PC-9 (cell line): ENCODE measurements around the gene DRG2. TPM values are rescaled to one million over a fixed set of nuclear protein-coding genes. Genes with fewer than 3 reads are reported as not detected.

Source experiments
- BruUV-seq: library from RNA; stranded (reverse); fragments of 400-500 nt; replicated peaks from 2 replicates; lab custom pipeline; 2021; lab: Mats Ljungman, UMichigan
- CTCF ChIA-PET: fragments of 300-600 bp; sonication (Branson Sonifier 250); formaldehyde crosslinking; loops from one replicate; lab custom pipeline; 2022; ENCODE audit warnings: antibody characterized with exemption; lab: Charles Lee
- POLR2A ChIA-PET: fragments of 300-600 bp; sonication (Branson Sonifier 250); formaldehyde crosslinking; loops from one replicate; lab custom pipeline; 2022; ENCODE audit warnings: antibody characterized with exemption; ENCODE audit not compliant: unreplicated experiment; lab: Charles Lee
- DNase-seq, 2 experiments: peaks; one replicate each; pipeline versions ENCODE4 v3.0.0 to v3.0.0-alpha.2; 2015 to 2022; ENCODE audit warnings: mixed read lengths in 1 of 2
- H2AFZ ChIP-seq: fragments of 200-600 bp; sonication (generic); 2 replicates; pipeline ENCODE4 v1.8.1; 2017; ENCODE audit warnings: antibody characterized with exemption
- H3F3A ChIP-seq: fragments of 200-600 bp; sonication (generic); 2 replicates; pipeline ENCODE4 v1.8.1; 2017; ENCODE audit warnings: antibody characterized with exemption, mild to moderate bottlenecking, low read depth; ENCODE audit not compliant: insufficient read depth
- H3K27ac ChIP-seq: fragments of 200-600 bp; sonication (generic); 2 replicates; pipeline ENCODE4 v1.6.1; 2016; ENCODE audit warnings: mixed run types
- H3K27me3 ChIP-seq: fragments of 200-600 bp; sonication (generic); 2 replicates; pipeline ENCODE4 v1.6.1; 2016; ENCODE audit warnings: low read depth, mixed run types; ENCODE audit not compliant: insufficient read depth
- H3K36me3 ChIP-seq: fragments of 200-600 bp; sonication (generic); 2 replicates; pipeline ENCODE4 v1.6.1; 2016; ENCODE audit warnings: low read depth, mixed run types
- H3K4me1 ChIP-seq: fragments of 200-600 bp; sonication (generic); replicated peaks from 2 replicates; pipeline ENCODE4 v1.6.1; 2016; ENCODE audit warnings: mixed run types; ENCODE audit not compliant: insufficient read depth
- H3K4me2 ChIP-seq: fragments of 200-600 bp; sonication (generic); 2 replicates; pipeline ENCODE4 v1.6.1; 2017; ENCODE audit warnings: mixed run types
- H3K4me3 ChIP-seq: fragments of 200-600 bp; sonication (generic); 2 replicates; pipeline ENCODE4 v1.6.1; 2016; ENCODE audit warnings: mixed run types
- H3K79me2 ChIP-seq: fragments of 200-600 bp; sonication (generic); 2 replicates; pipeline ENCODE4 v1.6.1; 2017; ENCODE audit warnings: low read depth, mixed run types
- H3K9me2 ChIP-seq: fragments of 200-600 bp; sonication (generic); 2 replicates; pipeline ENCODE4 v1.8.1; 2017; ENCODE audit warnings: mild to moderate bottlenecking; ENCODE audit not compliant: insufficient read depth
- H3K9me3 ChIP-seq: fragments of 200-600 bp; sonication (generic); 2 replicates; pipeline ENCODE4 v1.8.1; 2016; ENCODE audit warnings: low read depth; ENCODE audit not compliant: insufficient read depth
- H4K20me1 ChIP-seq: fragments of 200-600 bp; sonication (generic); 2 replicates; pipeline ENCODE4 v1.8.1; 2017; ENCODE audit not compliant: insufficient read depth
- CTCF ChIP-seq: fragments of 200-600 bp; sonication (generic); conservative IDR thresholded peaks from 2 replicates; pipeline ENCODE4 v1.6.1; 2017; ENCODE audit warnings: mixed run types, antibody characterized with exemption, mild to moderate bottlenecking, moderate library complexity
- EZH2 ChIP-seq: fragments of 200-600 bp; sonication (generic); IDR thresholded peaks from 2 replicates; pipeline ENCODE4 v1.8.0; 2017; ENCODE audit warnings: antibody characterized with exemption, low read depth
- intact Hi-C: fragments of 100-400 bp; cut with micrococcal nuclease; formaldehyde crosslinking; loops from one replicate; pipeline ENCODE4 v1.10.0; 2022; ENCODE audit not compliant: unreplicated experiment
- total RNA-seq: library from RNA; stranded (reverse); gene quantifications from 2 replicates; pipeline ENCODE4 v1.2.3, GENCODE V29; 2021

The DRG2 gene
- total RNA-seq, 1 experiment from 2014 or later: 66.9 TPM

GRCh38 chr17:18132711-18133110 lies 45.0 kb downstream of the DRG2 start:
- no peak overlapping the region for H3K27ac ChIP-seq
- H3K9me3 ChIP-seq: no peaks in the 10 kb centered on the region
- H3K36me3 ChIP-seq: no peaks in the 10 kb centered on the region
- ChIA-PET POLR2A (no interaction called here), CTCF (no interaction called here)
- H3K4me3 ChIP-seq: no peak overlapping the region
- no peaks in the 10 kb centered on the region for H4K20me1 ChIP-seq
- BruUV-seq: no TSS peak
- no peak overlapping the region for H3K4me2 ChIP-seq
- no peaks in the 10 kb centered on the region for H3K27me3 ChIP-seq
- no peaks in the 10 kb centered on the region for H3K9me2 ChIP-seq
- intact Hi-C loops: no loop called here
- no peak overlapping the region for H2AFZ ChIP-seq
- no peaks in the 10 kb centered on the region for H3K79me2 ChIP-seq
- H3K4me1 ChIP-seq: no peaks in the 10 kb centered on the region
- TF ChIP-seq EZH2 (no peak), CTCF (no peak)
- DNase-seq: no peak
- no peaks in the 10 kb centered on the region for H3F3A ChIP-seq

- intact Hi-C loops: no loop called here
- no peak for DNase-seq
- Histone ChIP-seq H3K4me3 (no peak overlapping the region), H3K9me3 (no peaks in the 10 kb centered on the region), H3K9me2 (no peaks in the 10 kb centered on the region), H4K20me1 (no peaks in the 10 kb centered on the region), H3K4me2 (no peak overlapping the region), H3K27me3 (no peaks in the 10 kb centered on the region), H2AFZ (no peak overlapping the region), H3F3A (no peaks in the 10 kb centered on the region), H3K27ac (no peak overlapping the region), H3K4me1 (no peaks in the 10 kb centered on the region), H3K79me2 (no peaks in the 10 kb centered on the region), H3K36me3 (no peaks in the 10 kb centered on the region)
- CTCF ChIA-PET: no interaction called here
- TF ChIP-seq CTCF (no peak), EZH2 (no peak)
- no TSS peak for BruUV-seq
- POLR2A ChIA-PET: interaction anchor here (0.6 kb wide), 1 partner anchor 19 kb away, joined by 7 read pairs; no protein-coding TSS in a partner anchor
These were observed 48.6 kb downstream of the DRG2 start for GRCh38 chr17:18136357-18136756.

GRCh38 chr17:18138065-18138749 lies 50.5 kb downstream of the DRG2 start:
- Histone ChIP-seq H3K79me2 (no peaks in the 10 kb centered on the region), H4K20me1 (no peaks in the 10 kb centered on the region), H3K4me1 (no peaks in the 10 kb centered on the region), H3K4me3 (no peak overlapping the region), H3K27ac (no peak overlapping the region), H3K9me3 (no peaks in the 10 kb centered on the region), H3K36me3 (no peaks in the 10 kb centered on the region), H2AFZ (no peak overlapping the region), H3F3A (no peaks in the 10 kb centered on the region), H3K4me2 (no peak overlapping the region), H3K9me2 (no peaks in the 10 kb centered on the region), H3K27me3 (no peaks in the 10 kb centered on the region)
- no peak for DNase-seq
- BruUV-seq: no TSS peak
- ChIA-PET POLR2A (interaction anchor here (0.7 kb wide), 1 partner anchor 9 kb away, joined by 4 read pairs; no protein-coding TSS in a partner anchor), CTCF (interaction anchor here (0.6 to 1.0 kb wide), 3 partner anchors 32 to 1346 kb away, joined by 3 to 16 read pairs (median 4); no protein-coding TSS in a partner anchor)
- TF ChIP-seq CTCF (no peak), EZH2 (no peak)
- intact Hi-C loops: no loop called here
